Body of pancreas (tissue), 4 donors: ENCODE data around the gene DYSF. TPM values are rescaled to one million over a fixed set of nuclear protein-coding genes. Genes with fewer than 3 reads are reported as not detected.

ENCODE experiments used
- ATAC-seq: fragments of 150-250 bp; one replicate; pipeline ENCODE4 v1.9.1; 2016
- DNase-seq, 4 donors: peaks; one replicate each; pipeline ENCODE4 v3.0.0-alpha.2; 2019
- H3K27ac ChIP-seq, 4 donors: fragments of 200-600 bp; sonication (generic); 1 replicate in 3 of 4; 2 replicates in 1 of 4; pipeline versions ENCODE4 v1.5.1 to v1.6.1; 2016 to 2019; ENCODE audit warnings: mild to moderate bottlenecking in 1 of 4, mixed read lengths in 1 of 4, moderate library complexity in 1 of 4
- H3K27me3 ChIP-seq, 2 donors: fragments of 200-600 bp; sonication (generic); one replicate each; pipeline ENCODE4 v1.6.0; 2016; ENCODE audit warnings: mild to moderate bottlenecking in 1 of 2
- H3K36me3 ChIP-seq, 2 donors: fragments of 200-600 bp; sonication (generic); replicated peaks in 1 of 2; 2 replicates each; pipeline ENCODE4 v1.5.1; 2016; ENCODE audit warnings: low read depth in 2 of 2; ENCODE audit not compliant: insufficient read depth in 1 of 2
- H3K4me1 ChIP-seq: fragments of 200-600 bp; sonication (generic); one replicate; pipeline ENCODE4 v1.6.0; 2016
- H3K4me3 ChIP-seq, 2 donors: fragments of 200-600 bp; sonication (generic); 1 replicate in 1 of 2; 2 replicates in 1 of 2; pipeline ENCODE4 v1.5.1; 2016 to 2019
- H3K9me3 ChIP-seq, 3 donors: fragments of 200-600 bp; sonication (generic); 1 replicate in 2 of 3; 2 replicates in 1 of 3; pipeline ENCODE4 v1.5.1; 2016
- POLR2A ChIP-seq, 3 donors: fragments of 450-650 bp; IDR thresholded peaks; one replicate each; pipeline ENCODE4 v1.6.1; 2016; ENCODE audit warnings: antibody characterized with exemption in 3 of 3, mild to moderate bottlenecking in 2 of 3
- WGBS, 2 donors: methylation state at CpG; one replicate each; pipeline ENCODE4 v1.1.5; 2017; 5-methylcytosine and 5-hydroxymethylcytosine counted together
- intact Hi-C: fragments of 100-400 bp; cut with DNase I; formaldehyde crosslinking; loops from one replicate; pipeline ENCODE4 v1.15.1; 2023
- total RNA-seq, 2 donors: library from RNA; depleted of rRNA; stranded (reverse); fragments of >200 nt; gene quantifications; one replicate each; pipeline ENCODE4 v1.1.0, GENCODE V29; 2016
- TF ChIP-seq, protein P1 (sequence below), 7 experiments: fragments of 450-650 bp in 4 of 7; fragments of 200-600 bp in 3 of 7; sonication (generic) in 3 of 7; IDR thresholded peaks; one replicate each; pipeline ENCODE4 v1.5.1; 2016 to 2019; ENCODE audit warnings: antibody characterized with exemption in 7 of 7

Gene DYSF
- total RNA-seq, 2 donors from 2014 or later, result 3.1 to 10.9 TPM

DNA sequence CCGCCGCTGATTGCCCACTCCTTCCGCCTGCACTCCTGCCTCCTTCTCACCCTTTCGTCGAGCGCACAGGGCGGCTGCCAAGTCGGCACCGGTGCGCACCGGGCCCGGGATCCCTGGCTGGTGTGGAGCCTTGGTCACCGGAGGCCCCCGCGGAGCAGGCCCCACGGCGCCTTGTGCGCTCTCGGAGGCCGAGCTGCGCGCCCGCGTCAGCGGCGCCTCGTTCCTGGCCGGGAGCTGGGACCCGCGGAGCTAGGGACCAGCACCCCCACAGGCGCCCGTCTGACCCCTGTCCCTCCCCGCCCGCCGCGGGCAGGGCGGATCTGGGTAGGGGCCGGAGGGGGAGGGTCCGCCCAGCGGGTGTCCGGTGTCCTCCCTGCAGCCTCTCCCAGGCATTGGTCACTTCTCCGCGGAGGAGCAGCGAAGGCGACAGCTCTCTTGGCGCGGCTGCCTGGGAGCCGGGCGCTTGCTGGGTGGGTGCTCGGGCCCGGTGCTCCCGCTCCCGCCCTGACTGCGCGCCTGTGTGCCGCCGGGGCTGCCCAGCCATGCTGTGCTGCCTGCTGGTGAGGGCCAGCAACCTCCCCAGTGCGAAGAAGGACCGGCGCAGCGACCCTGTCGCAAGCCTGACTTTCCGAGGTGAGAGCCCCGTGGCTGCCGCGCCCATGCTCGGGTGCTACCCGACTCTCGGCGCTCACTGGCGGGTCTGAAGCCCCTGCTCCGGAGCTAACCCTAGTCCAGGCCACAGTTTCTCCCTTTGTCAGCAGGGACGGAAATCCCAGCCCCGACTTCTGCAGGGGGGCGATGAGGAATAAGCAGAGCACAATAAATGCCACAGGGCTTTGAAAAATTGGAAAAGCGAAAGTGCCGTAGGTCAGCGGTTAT is 13.2 kb downstream of the DYSF start:
- Histone ChIP-seq H3K4me3 (peak overlapping the region; percentile 28 to 63), H3K36me3 (no peaks in the 10 kb centered on the region), H3K27ac (peak overlapping the region in 1 of 4 donors; percentile 10), H3K27me3 (no peaks in the 10 kb centered on the region), H3K9me3 (no peaks in the 10 kb centered on the region), H3K4me1 (peaks cover 10% of the 10 kb centered on the region)
- peak; percentile 55 for ATAC-seq
- WGBS, 2 donors, result 0 to 1% methylated on average over 15 to 59 of the region's 78 CpGs
- peak in 1 of 4 donors; percentile 34 for DNase-seq
- intact Hi-C loops, result no loop called here
- TF ChIP-seq POLR2A (IDR thresholded peaks at IDR 0.05), result peak in 1 of 3 donors; percentile 18
- TF ChIP-seq, protein P1, sequence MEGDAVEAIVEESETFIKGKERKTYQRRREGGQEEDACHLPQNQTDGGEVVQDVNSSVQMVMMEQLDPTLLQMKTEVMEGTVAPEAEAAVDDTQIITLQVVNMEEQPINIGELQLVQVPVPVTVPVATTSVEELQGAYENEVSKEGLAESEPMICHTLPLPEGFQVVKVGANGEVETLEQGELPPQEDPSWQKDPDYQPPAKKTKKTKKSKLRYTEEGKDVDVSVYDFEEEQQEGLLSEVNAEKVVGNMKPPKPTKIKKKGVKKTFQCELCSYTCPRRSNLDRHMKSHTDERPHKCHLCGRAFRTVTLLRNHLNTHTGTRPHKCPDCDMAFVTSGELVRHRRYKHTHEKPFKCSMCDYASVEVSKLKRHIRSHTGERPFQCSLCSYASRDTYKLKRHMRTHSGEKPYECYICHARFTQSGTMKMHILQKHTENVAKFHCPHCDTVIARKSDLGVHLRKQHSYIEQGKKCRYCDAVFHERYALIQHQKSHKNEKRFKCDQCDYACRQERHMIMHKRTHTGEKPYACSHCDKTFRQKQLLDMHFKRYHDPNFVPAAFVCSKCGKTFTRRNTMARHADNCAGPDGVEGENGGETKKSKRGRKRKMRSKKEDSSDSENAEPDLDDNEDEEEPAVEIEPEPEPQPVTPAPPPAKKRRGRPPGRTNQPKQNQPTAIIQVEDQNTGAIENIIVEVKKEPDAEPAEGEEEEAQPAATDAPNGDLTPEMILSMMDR (IDR thresholded peaks at IDR 0.05), result no peak

DNA sequence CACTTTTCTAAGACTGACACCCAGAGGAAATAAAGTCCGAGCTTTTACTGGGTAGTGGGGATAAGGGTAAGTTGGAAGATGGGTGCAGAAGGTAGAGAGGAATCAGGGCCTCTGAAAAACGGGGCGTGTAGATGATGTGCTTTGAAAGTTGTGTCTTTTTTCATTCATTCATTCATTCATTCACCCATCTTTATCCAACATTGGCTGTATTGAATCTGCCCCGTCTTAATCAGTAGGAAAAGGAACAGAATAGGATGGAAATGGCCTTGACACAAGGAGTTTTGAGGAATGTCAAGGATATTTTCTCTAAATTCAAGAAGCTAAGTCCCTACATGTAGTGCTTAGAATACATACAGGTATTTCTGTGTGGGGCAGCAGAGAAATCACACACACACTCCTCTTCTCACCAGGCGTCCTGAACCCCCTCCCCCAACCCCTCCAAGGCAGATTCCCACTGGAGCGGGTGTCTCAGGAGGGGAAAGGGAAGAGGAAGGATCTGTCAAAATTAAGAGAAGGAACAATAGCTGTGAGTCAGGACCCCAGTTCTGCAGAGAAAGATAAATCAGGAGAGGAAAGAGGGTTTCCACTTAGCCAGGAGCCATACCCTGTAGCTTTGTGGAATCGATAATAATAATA is 13.9 kb downstream of the DYSF start:
- WGBS, 2 donors, result 14 to 18% methylated on average over 7 of the region's 7 CpGs
- peaks cover 10% of the 10 kb centered on the region for H3K4me1 ChIP-seq
- H3K27me3 ChIP-seq, result no peaks in the 10 kb centered on the region
- H3K4me3 ChIP-seq, result peak overlapping the region; percentile 28 to 63
- ATAC-seq (no peak), DNase-seq (no peak)
- no peaks in the 10 kb centered on the region for H3K36me3 ChIP-seq
- H3K27ac ChIP-seq, result no peak overlapping the region
- no peaks in the 10 kb centered on the region for H3K9me3 ChIP-seq
- TF ChIP-seq POLR2A (IDR thresholded peaks at IDR 0.05), result no peak
- TF ChIP-seq, protein P1 (IDR thresholded peaks at IDR 0.05), result no peak
- intact Hi-C loops, result no loop called here

DNA sequence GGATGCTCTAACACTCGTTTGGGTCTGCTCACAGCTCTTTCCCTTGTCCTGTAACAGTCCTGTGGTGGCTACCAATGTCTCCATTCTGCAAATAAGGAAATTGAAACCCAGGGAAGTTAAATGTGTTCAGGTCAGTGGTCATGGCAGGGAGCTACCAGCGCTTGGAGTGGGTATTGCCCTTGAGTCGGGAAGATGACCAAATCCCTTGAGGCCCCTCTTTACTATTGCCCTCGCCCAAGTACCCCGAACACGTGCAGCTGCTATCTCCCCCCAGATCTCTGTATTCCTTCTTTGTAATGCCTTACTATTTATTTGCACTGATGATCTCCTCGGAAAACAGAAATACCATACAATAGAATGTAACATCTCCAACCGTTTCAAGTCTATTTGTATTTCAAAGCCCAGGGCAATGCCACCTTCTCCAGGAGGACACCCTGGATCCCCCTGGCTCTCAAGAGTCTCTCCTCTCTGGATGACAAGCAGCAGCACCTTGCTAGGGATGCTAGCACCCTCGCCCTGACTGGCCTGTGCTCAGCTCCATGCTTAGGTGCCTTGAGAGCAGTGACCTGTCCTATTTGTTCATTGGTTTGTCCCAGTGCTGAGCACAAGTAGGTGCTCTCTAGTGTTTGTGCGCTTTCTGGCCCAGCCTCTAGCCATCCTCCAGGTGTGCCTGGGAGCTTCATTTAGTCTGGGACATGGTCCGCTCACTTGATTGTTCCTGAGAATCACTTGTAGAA is 15.1 kb downstream of the DYSF start:
- no peak for TF ChIP-seq POLR2A (IDR thresholded peaks at IDR 0.05)
- TF ChIP-seq, protein P1 (IDR thresholded peaks at IDR 0.05), result no peak
- Histone ChIP-seq H3K4me3 (no peak overlapping the region), H3K27ac (no peak overlapping the region), H3K27me3 (no peaks in the 10 kb centered on the region), H3K9me3 (no peaks in the 10 kb centered on the region), H3K36me3 (no peaks in the 10 kb centered on the region), H3K4me1 (peaks cover 10% of the 10 kb centered on the region)
- 52% methylated on average over 11 of the region's 11 CpGs for WGBS, 2 donors
- intact Hi-C loops, result no loop called here
- DNase-seq, result no peak
- no peak for ATAC-seq

DNA sequence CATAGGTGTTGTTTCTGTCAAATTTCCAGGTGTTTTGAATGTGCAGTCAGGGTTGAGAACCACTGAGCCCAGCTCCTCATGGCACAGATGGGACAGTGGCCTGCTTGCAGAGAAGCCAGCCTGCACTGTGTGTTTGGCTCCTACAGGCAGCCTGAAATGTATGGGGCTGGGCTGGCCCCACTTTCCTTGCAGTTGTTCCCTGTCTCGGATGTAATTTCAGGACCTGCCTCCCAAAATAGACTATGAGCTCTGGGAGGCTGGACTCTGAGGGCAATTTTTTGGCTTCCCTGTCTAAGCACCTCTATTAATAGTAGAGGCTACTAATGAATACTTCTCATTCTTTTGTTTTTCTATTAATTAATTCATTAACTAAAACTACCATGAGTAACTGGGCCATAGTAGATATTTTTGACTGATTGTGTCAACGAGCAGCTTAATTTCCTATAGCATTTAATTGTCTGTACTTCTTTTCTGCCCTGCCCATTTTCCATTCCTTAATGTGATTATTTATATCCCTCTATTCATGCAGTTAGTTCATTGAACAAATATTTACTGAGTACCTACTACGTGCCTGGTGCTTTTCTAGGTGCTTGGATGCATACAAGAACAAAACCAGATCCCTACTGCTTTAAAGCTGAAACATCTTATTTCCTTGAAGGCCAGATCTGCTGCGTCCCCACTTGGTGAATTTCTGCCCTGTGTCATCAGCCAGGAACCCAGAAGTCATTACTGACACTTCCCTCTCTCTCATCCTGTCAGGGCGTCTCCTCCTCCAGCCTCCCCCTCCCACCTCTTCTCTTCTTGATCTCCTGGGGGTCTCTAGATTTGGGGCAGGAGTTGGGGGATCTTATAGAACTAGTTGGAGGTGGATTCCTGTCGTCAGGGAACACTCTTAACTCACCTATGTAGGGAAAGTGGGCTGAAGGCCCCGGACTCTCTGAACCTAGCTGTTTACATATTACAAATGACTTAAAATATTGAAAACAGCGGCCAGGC is 16.3 kb downstream of the DYSF start:
- Histone ChIP-seq H3K9me3 (no peaks in the 10 kb centered on the region), H3K27me3 (no peaks in the 10 kb centered on the region), H3K4me1 (peaks cover 10% of the 10 kb centered on the region), H3K27ac (no peak overlapping the region), H3K36me3 (no peaks in the 10 kb centered on the region), H3K4me3 (no peak overlapping the region)
- TF ChIP-seq POLR2A (IDR thresholded peaks at IDR 0.05), result no peak
- TF ChIP-seq, protein P1 (IDR thresholded peaks at IDR 0.05), result no peak
- DNase-seq (no peak), ATAC-seq (no peak)
- WGBS, 2 donors, result 61 to 65% methylated on average over 8 of the region's 8 CpGs
- intact Hi-C loops, result no loop called here
